ENCODE data around the gene NCKAP5. TPM values are rescaled to one million over a fixed set of nuclear protein-coding genes. Genes with fewer than 3 reads are reported as not detected.
"Not testable (repeated sequence)": the region's sequence is repeated elsewhere in the genome, so short reads cannot be mapped to it uniquely, and the experiment has no call there.

Gene NCKAP5
- total RNA-seq, 1 donor from 2014 or later, result not detected

DNA sequence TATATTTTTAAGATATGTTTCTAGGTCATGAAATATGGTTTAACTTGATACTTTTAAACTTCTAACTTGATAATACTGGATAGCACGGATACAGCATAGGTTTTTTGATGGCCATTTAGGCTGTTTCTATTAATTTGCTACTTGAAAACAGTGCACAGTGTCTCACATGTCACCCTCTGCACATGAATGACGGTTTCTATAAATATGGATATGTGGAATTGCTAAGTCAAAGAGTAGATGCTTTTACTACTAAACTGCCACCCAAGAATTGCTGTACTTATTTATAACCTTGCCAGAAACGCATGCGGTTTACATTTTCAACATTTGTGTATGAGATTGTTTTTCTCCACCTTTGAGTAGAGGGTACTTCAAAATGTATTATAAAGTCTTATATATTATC is 723.7 kb downstream of the NCKAP5 start:
- intact Hi-C loops (cut with micrococcal nuclease), result no loop called here

- intact Hi-C loops (cut with micrococcal nuclease), result no loop called here
These were observed 730.5 kb downstream of the NCKAP5 start for GRCh38 chr2:132837769-132838168.

DNA sequence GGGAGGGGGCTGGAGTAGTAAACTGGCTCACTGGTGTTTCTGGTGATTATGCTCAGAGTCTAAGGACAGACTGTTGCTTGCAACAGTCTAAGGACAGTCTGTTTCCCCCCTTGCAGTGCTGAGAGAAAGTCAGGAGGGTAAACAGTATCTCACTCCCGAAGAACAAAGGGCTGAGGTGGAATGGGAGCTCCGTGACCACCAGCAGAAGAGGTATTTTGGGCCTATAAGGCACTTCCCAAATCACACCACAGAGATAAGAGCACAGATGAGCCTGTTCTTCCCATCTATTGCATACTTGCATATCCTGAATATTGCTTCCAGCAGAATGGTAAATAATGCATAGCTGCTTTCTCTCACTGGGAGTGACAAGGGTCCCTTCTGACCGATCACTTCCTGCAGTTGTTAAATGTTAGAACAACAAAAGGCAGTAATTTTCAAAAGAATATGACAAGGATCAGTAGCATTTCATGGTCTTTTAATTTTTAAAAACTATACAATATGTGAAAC is 737.9 kb downstream of the NCKAP5 start:
- intact Hi-C loops (cut with micrococcal nuclease), result no loop called here

GRCh38 chr2:132825601-132826000 is 742.7 kb downstream of the NCKAP5 start:
- intact Hi-C loops (cut with micrococcal nuclease), result no loop called here

DNA sequence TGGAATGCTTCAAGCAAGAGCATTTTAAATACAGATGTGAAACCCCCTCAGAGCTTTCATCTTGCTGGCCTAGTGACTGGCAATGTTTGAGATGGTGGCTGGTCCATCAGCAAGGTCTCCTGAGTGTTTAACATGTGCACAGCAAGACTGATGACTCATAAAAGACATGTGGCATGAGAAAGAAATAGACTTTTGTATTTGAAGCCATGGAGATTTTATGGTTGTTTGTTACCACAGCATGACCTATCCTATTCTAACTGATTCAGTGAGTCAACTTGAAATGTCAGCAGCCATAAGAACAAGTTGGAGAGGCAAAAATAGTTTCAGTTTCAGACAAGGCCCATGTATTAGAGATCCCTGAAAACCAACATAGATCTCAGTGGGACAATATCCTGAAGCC is 743.5 kb downstream of the NCKAP5 start:
- intact Hi-C loops (cut with micrococcal nuclease), result no loop called here

- intact Hi-C loops (cut with micrococcal nuclease), result no loop called here
These were observed 752.0 kb downstream of the NCKAP5 start for GRCh38 chr2:132816234-132816633.

DNA sequence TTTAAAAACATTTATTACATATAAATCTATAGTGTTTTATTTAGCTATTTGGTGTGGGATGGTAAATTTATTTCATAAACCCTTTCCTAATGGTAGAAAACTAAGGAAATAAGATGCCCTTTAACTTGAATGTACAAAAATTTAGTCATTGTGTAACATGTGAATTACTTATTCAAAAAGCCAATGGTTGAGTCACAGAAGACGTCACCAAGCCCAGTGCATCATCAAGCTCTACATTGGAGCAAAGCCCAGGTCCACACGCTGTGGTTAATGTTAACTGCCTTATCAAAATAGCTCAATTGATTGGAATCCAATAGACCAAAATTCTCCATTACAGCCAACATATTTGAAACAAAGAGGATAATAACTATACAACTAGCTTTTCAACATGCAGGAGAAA is 752.7 kb downstream of the NCKAP5 start:
- intact Hi-C loops (cut with micrococcal nuclease), result no loop called here

GRCh38 chr2:132814651-132815050 is 753.6 kb downstream of the NCKAP5 start:
- intact Hi-C loops (cut with micrococcal nuclease), result no loop called here

- intact Hi-C loops (cut with micrococcal nuclease), result no loop called here
These were observed 754.8 kb downstream of the NCKAP5 start for GRCh38 chr2:132813422-132813821.

GRCh38 chr2:132811148-132811915 is 756.9 kb downstream of the NCKAP5 start:
- intact Hi-C loops (cut with micrococcal nuclease), result no loop called here

DNA sequence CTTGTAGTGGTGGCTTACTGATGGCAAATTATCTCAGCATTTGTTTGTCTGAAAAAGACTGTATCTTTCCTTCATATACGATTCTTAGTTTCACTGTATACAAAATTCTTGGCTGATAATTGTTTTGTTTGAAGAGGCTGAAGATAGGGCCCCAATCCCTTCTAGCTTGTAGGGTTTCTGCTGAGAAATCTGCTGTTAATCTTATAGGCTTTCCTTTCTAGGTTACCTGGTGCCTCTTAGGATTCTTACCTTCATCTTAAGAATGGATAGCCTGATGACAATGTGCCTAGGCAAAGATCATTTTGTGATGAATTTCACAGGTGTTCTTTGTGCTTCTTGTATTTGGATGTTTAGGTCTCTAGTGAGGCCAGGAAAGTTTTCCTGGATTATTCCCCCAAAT is 758.3 kb downstream of the NCKAP5 start:
- intact Hi-C loops (cut with micrococcal nuclease), result not testable (repeated sequence)

DNA sequence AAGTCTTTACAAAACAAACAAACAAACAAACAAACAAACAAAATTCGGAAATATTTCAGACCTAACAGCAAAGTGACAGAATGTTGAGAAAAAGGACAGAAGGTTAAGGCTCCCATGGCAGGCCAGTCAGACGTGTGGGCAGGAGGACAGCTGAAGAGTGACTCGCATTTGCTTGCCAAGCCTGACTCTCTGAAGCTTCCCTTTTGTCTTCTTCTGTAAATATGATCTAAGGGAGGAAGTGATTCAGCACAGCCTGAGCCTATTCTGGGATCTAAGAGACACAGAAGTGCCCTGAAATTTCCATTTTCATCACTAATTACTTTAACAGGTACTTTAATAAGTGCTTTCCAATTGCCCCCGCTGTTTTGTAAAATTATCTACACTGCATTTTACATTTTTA is 764.2 kb downstream of the NCKAP5 start:
- intact Hi-C loops (cut with micrococcal nuclease), result no loop called here

GRCh38 chr2:132798341-132798740 is 769.9 kb downstream of the NCKAP5 start:
- intact Hi-C loops (cut with micrococcal nuclease), result no loop called here

GRCh38 chr2:132797556-132797955 is 770.7 kb downstream of the NCKAP5 start:
- intact Hi-C loops (cut with micrococcal nuclease), result no loop called here

DNA sequence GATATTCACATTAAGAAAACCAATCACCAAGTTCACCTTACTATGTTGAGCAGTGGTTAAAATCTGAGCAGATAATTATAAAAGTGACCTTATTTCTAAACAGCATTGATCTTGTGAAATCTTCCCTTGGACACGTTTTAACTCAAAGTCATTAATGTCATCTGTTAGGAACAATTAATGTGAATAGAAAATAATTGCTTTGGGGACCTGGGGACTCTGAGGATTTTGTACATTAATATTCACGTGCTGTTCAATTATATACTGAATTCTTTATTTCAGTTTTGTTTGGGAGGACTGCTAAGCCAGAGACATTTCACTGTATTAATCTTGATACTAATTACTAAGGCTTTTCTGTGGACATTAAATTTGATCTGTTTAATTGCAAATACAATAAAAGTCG is 771.2 kb downstream of the NCKAP5 start:
- intact Hi-C loops (cut with micrococcal nuclease), result no loop called here

DNA sequence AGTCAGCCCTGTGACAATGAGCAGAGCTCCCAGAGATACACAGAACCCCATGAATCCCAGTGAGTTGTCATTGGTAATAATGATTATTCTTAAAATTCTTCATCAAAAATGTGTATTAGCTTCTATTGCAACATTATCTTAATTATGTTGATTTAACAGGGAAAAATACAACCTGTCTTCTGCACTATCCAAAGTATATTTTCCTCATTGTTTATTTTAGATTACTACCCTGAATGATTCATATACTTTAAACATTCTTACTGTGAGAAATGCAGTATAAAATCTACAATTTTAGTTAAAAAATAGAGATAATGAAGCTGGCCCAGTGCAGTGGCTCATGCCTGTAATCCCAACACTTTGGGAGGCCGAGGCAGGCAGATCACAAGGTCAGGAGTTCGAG is 773.0 kb downstream of the NCKAP5 start:
- intact Hi-C loops (cut with micrococcal nuclease), result no loop called here

- intact Hi-C loops (cut with micrococcal nuclease), result no loop called here
These were observed 774.7 kb downstream of the NCKAP5 start for GRCh38 chr2:132793532-132793931.

DNA sequence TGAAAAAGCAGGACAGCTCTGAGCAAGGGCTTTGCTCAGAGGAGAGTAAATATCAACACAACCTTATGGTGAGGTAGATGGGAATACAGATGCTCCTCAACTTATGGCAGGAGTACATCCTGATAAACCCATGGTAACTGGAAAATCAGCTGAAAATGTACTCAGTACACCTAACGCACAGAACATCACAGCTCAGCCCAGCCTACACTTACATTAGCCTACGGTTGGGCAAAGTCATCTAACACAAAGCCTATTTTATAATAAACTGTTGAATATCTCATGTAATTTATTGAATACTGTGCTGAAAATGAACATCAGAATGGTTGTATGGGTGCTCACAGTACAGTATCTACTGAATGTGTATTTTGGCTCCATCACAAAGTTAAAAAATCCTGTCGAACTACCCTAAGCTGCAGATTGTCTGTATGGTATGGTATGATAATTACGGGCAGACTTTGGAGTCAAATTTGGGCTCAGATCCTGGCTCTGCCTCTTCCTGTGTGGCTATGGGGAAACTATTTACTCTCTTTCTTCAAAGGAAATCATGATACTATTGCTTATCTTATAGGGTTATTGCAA is 778.0 kb downstream of the NCKAP5 start:
- intact Hi-C loops (cut with micrococcal nuclease), result no loop called here

DNA sequence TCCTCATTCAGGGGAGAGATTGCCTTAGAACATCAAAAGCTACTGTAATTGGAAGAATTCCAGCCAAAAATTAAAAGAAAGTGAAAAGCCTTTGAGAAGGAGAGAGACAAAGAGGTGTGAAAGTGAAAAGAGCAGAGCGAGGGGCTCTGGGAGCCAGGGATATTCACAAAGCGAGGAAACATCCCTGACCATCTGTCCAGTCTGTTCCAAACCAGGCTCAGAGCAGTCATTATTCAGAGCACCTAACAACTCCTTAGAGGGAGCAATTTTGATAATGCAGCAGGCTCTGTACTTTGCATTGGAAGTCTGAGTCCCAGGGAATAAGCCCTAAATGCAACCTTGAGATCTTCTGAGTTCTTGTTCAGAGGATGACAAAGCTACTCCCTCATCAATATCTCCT is 779.2 kb downstream of the NCKAP5 start:
- intact Hi-C loops (cut with micrococcal nuclease), result no loop called here

GRCh38 chr2:132788310-132788838 is 779.9 kb downstream of the NCKAP5 start:
- intact Hi-C loops (cut with micrococcal nuclease), result no loop called here

- intact Hi-C loops (cut with micrococcal nuclease), result loop anchor here (5.0 kb wide), 1 partner anchor 242 kb away; no protein-coding TSS in a partner anchor
These were observed 784.4 kb downstream of the NCKAP5 start for GRCh38 chr2:132783883-132784282.

GRCh38 chr2:132782176-132782783 is 786.0 kb downstream of the NCKAP5 start:
- intact Hi-C loops (cut with micrococcal nuclease), result loop anchor here (5.0 kb wide), 1 partner anchor 240 kb away; no protein-coding TSS in a partner anchor

Data from T-helper 1 cell treated with Interleukin-12 subunit alpha and Interleukin-12 subunit beta and Interleukin-4 antibody, amounts not matched to agents 30 ng/mL and 1 ng/mL, for 36 hours (primary cell).